Measurements from ENCODE around the gene NIBAN1. TPM values are rescaled to one million over a fixed set of nuclear protein-coding genes. Genes with fewer than 3 reads are reported as not detected.

NIBAN1 gene
- total and polyA plus RNA-seq, 3 donors from 2014 or later: 2.4 to 12.4 (median 4.0) TPM

DNA sequence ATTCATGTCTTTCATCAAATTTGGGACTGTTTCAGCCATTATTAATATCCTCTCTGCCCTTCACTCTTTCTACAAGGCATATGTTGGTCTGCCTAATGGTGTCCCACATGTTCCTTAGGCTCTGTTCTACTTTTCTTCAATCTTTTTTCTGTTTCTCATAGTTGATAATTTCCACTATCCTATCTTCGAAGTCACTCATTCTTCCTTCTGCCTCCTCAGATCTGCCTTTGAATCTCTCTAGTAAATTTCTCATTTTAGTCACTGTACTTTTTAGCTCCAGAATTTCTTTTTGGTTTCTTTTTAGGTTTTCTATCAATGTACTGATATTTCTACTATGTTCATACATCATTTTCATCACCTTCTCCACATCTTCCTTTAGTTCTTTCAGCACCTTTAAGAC, 20.0 kb upstream of the NIBAN1 start:
- Histone ChIP-seq H3K9me3 (no peaks in the 10 kb centered on the region), H3K4me1 (no peaks in the 10 kb centered on the region), H3K36me3 (ENCODE audit: low read depth, missing control alignments) (no peaks in the 10 kb centered on the region), H3K27ac (no peak overlapping the region), H3K27me3 (no peaks in the 10 kb centered on the region), H3K4me3 (no peak overlapping the region)
- WGBS, 2 donors: 93 to 100% methylated on average over 1 of the region's 1 CpG
- intact Hi-C loops (cut with DNase I; ENCODE audit: low total_unique reads): no loop called here
- no peak for DNase-seq
- TF ChIP-seq POLR2A (IDR thresholded peaks at IDR 0.05): no peak
- TF ChIP-seq, protein P1, sequence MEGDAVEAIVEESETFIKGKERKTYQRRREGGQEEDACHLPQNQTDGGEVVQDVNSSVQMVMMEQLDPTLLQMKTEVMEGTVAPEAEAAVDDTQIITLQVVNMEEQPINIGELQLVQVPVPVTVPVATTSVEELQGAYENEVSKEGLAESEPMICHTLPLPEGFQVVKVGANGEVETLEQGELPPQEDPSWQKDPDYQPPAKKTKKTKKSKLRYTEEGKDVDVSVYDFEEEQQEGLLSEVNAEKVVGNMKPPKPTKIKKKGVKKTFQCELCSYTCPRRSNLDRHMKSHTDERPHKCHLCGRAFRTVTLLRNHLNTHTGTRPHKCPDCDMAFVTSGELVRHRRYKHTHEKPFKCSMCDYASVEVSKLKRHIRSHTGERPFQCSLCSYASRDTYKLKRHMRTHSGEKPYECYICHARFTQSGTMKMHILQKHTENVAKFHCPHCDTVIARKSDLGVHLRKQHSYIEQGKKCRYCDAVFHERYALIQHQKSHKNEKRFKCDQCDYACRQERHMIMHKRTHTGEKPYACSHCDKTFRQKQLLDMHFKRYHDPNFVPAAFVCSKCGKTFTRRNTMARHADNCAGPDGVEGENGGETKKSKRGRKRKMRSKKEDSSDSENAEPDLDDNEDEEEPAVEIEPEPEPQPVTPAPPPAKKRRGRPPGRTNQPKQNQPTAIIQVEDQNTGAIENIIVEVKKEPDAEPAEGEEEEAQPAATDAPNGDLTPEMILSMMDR (IDR thresholded peaks at IDR 0.05): no peak

DNA sequence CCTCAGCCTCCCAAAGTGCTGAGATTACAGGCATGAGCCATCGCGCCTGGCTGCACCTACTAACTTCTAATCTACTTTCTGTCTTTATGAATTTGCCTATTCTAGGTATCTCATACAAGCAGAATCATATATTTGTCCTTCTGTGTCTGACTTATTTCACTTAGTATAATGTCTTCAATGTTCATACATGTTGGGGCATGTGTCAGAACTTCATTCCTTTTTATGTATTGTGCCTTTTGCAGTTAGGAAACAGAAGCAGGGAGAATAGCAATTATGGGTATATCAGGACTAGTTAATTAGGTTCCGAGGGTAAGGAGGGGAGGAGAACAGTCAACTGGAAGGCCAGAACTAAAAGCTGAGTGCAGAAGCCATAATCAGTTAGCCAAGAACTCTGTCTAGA, 18.0 kb upstream of the NIBAN1 start:
- 90 to 91% methylated on average over 3 of the region's 3 CpGs for WGBS, 2 donors
- no peak for TF ChIP-seq POLR2A (IDR thresholded peaks at IDR 0.05)
- TF ChIP-seq, protein P1 (IDR thresholded peaks at IDR 0.05): no peak
- Histone ChIP-seq H3K4me1 (no peaks in the 10 kb centered on the region), H3K27ac (no peak overlapping the region), H3K9me3 (no peaks in the 10 kb centered on the region), H3K36me3 (ENCODE audit: low read depth, missing control alignments) (no peaks in the 10 kb centered on the region), H3K4me3 (no peak overlapping the region), H3K27me3 (no peaks in the 10 kb centered on the region)
- DNase-seq: no peak
- intact Hi-C loops (cut with DNase I; ENCODE audit: low total_unique reads): no loop called here

DNA sequence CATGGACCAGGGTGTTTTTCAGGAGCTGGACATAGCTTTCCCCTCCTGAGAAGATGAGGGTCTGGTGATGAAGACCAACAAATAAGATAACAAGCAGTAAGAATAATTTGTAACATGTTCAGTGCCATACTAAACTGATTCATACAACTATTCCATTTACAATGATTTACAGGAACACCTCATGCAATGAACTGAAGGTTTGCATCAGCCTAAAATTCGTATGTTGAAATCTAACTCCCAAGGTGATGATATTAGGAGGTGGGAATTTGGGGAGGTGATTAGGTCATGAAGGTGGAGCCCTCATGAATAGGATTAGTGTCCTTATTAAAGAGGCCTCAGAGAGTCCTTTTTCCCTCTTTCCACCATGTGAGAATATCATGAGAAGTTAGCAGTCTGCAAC, 15.9 kb upstream of the NIBAN1 start:
- TF ChIP-seq POLR2A (IDR thresholded peaks at IDR 0.05): no peak
- TF ChIP-seq, protein P1 (IDR thresholded peaks at IDR 0.05): no peak
- 73 to 76% methylated on average over 1 of the region's 1 CpG for WGBS, 2 donors
- intact Hi-C loops (cut with DNase I; ENCODE audit: low total_unique reads): no loop called here
- Histone ChIP-seq H3K9me3 (no peaks in the 10 kb centered on the region), H3K4me3 (no peak overlapping the region), H3K36me3 (ENCODE audit: low read depth, missing control alignments) (no peaks in the 10 kb centered on the region), H3K4me1 (no peaks in the 10 kb centered on the region), H3K27ac (no peak overlapping the region), H3K27me3 (no peaks in the 10 kb centered on the region)
- no peak for DNase-seq

DNA sequence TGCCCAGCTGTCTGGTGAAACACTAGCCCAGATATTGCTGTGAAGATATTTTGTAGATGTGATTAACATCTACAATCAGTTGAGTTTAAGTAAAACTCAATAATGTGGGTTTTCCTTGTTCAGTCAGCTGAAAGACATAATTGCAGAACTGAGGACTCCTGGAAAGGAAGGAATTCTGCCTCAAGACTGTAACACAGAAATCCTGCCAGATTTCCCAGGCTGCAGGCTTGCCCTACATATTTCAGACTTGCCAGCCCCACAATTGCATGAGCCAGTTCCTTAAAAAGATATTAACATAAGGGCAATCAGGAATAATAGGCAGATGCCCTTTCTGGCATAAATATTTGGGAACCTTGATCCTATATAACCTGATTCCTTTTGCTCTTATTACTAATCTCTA, 14.2 kb upstream of the NIBAN1 start:
- H3K36me3 ChIP-seq (ENCODE audit: low read depth, missing control alignments): no peaks in the 10 kb centered on the region
- DNase-seq: no peak
- H3K4me1 ChIP-seq: no peaks in the 10 kb centered on the region
- no peaks in the 10 kb centered on the region for H3K27me3 ChIP-seq
- intact Hi-C loops (cut with DNase I; ENCODE audit: low total_unique reads): no loop called here
- TF ChIP-seq, protein P1 (IDR thresholded peaks at IDR 0.05): no peak
- no peak for TF ChIP-seq POLR2A (IDR thresholded peaks at IDR 0.05)
- no peak overlapping the region for H3K27ac ChIP-seq
- H3K9me3 ChIP-seq: no peaks in the 10 kb centered on the region
- no peak overlapping the region for H3K4me3 ChIP-seq

DNA sequence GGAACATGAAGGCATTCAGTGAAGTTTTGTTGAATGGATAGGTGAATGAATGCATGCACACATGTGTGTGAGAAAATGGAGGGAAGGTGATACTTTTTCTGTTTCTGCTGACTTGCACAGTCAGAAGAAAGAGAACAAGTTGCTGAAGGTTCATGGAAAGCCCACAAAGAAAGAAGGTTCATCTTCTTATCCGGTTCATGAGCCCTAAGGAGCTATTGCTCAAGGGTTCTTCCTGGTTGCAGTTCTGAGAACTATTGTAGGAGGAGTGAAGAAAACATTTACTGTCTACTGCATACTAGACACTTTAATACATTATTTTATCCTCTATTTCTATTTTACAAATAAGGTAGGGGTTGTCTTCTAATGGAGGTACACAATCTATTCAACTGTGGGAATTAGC, 13.4 kb upstream of the NIBAN1 start:
- intact Hi-C loops (cut with DNase I; ENCODE audit: low total_unique reads): no loop called here
- Histone ChIP-seq H3K36me3 (ENCODE audit: low read depth, missing control alignments) (no peaks in the 10 kb centered on the region), H3K9me3 (no peaks in the 10 kb centered on the region), H3K4me1 (no peaks in the 10 kb centered on the region), H3K27me3 (no peaks in the 10 kb centered on the region), H3K4me3 (no peak overlapping the region), H3K27ac (no peak overlapping the region)
- 91 to 97% methylated on average over 1 of the region's 1 CpG for WGBS, 2 donors
- TF ChIP-seq, protein P1 (IDR thresholded peaks at IDR 0.05): no peak
- no peak for TF ChIP-seq POLR2A (IDR thresholded peaks at IDR 0.05)
- DNase-seq: no peak

Measured in testis (tissue), 3 donors.